ENCODE data around the gene DGKE.

Gene DGKE

GRCh38 chr17:56815711-56816110, 18.2 kb upstream of the DGKE start:
- DNase-seq, result no peak

GRCh38 chr17:56817066-56817465, 16.9 kb upstream of the DGKE start:
- DNase-seq, result no peak

GRCh38 chr17:56819030-56819429, 14.9 kb upstream of the DGKE start:
- DNase-seq, result no peak

GRCh38 chr17:56819431-56820145, 14.4 kb upstream of the DGKE start:
- peak; percentile 55 for DNase-seq

- DNase-seq, result no peak
These were observed 13.7 kb upstream of the DGKE start for GRCh38 chr17:56820207-56820606.

GRCh38 chr17:56821847-56822534, 12.0 kb upstream of the DGKE start:
- no peak for DNase-seq

- no peak for DNase-seq
These were observed 11.2 kb upstream of the DGKE start for GRCh38 chr17:56822725-56823124.

GRCh38 chr17:56823848-56824247, 10.1 kb upstream of the DGKE start:
- DNase-seq, result no peak

GRCh38 chr17:56824503-56824902, 9.4 kb upstream of the DGKE start:
- no peak for DNase-seq

- no peak for DNase-seq
These were observed 7.1 kb upstream of the DGKE start for GRCh38 chr17:56826611-56827414.

GRCh38 chr17:56830726-56831368, 3.1 kb upstream of the DGKE start:
- no peak for DNase-seq

GRCh38 chr17:56831369-56832095, 2.4 kb upstream of the DGKE start:
- DNase-seq, result no peak

GRCh38 chr17:56832446-56832845, 1.5 kb upstream of the DGKE start:
- DNase-seq, result no peak

GRCh38 chr17:56833057-56833808, 718 bp upstream of the DGKE start:
- peak; percentile 58 for DNase-seq

GRCh38 chr17:56834380-56835263, 671 bp downstream of the DGKE start:
- peak; percentile 57 for DNase-seq

- DNase-seq, result no peak
These were observed 1.3 kb downstream of the DGKE start for GRCh38 chr17:56835264-56835585.

GRCh38 chr17:56838687-56839086, 4.7 kb downstream of the DGKE start:
- DNase-seq, result no peak

GRCh38 chr17:56842577-56842976, 8.6 kb downstream of the DGKE start:
- DNase-seq, result no peak

- DNase-seq, result no peak
These were observed 12.0 kb downstream of the DGKE start for GRCh38 chr17:56845934-56846333.

GRCh38 chr17:56847106-56847505, 13.2 kb downstream of the DGKE start:
- DNase-seq, result no peak

GRCh38 chr17:56849131-56849530, 15.2 kb downstream of the DGKE start:
- no peak for DNase-seq
